Liver (tissue), 3 donors: ENCODE results near the gene STK24.

Experiments used
- FOXA1 ChIP-seq: IDR thresholded peaks from 2 replicates; pipeline ENCODE4 v1.6.1; 2016; ENCODE audit warnings: antibody characterized with exemption
- GABPA ChIP-seq, 2 donors: IDR thresholded peaks in 1 of 2; conservative IDR thresholded peaks in 1 of 2; 2 replicates each; pipeline ENCODE4 v1.6.1; 2016; ENCODE audit warnings: antibody characterized with exemption in 2 of 2, mild to moderate bottlenecking in 1 of 2, moderate library complexity in 1 of 2
- JUND ChIP-seq, 2 donors: IDR thresholded peaks; 2 replicates each; pipeline ENCODE4 v1.6.1; 2016; ENCODE audit warnings: antibody characterized with exemption in 2 of 2
- RAD21 ChIP-seq, 2 donors: IDR thresholded peaks; 2 replicates each; pipeline ENCODE4 v1.6.1; 2016; ENCODE audit warnings: antibody characterized with exemption in 2 of 2, mild to moderate bottlenecking in 2 of 2
- YY1 ChIP-seq: IDR thresholded peaks from 2 replicates; pipeline ENCODE4 v1.6.1; 2016; ENCODE audit warnings: antibody characterized with exemption, mild to moderate bottlenecking
- TF ChIP-seq, protein P1 (sequence below): fragments of 150-350 bp; IDR thresholded peaks from 2 replicates; pipeline ENCODE4 v1.5.1; 2017; ENCODE audit warnings: improper control_type of control experiment, low read depth, low read length; ENCODE audit not compliant: missing input control
- TF ChIP-seq, protein P2 (sequence below): IDR thresholded peaks from 2 replicates; pipeline ENCODE4 v1.6.1; 2016; ENCODE audit warnings: antibody characterized with exemption, mild to moderate bottlenecking
- donor health status: healthy.
- donor health status: healthy.

DNA sequence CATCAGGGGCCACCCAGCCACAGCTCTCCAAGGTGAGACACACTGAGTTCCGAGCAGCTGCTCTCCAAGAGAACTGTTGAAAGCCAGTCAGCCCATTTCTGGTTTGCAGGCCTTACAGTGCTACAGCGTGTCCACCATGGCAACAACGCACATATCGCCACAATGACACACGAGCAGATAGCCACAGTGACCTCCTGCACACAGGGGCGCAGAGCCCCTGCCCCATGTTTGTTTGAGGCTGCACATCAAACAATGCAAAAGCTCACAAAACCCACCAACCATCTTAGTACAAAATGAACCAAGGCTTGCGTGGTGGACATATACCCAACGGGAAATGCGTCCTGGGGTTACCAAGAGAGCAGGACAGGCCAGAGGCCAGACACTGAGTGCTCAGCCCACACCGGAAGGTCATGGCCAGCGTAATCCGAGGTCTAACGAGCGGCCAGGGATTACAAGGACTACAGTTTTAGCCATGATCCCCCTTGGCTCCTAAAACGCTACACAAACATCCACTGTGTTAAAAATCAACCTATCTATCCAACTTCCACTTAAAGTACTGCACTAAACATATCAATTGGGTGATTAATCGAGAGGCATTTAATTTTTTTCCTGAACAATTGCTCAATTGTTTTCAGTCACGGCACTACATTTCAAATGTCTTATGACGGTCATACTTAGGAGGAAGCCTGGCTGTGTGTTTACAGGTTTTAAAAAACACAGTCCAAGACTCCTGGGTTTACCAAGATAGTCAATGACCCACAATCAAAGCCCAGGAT lies 56.0 kb downstream of the STK24 start:
- TF ChIP-seq FOXA1 (no peak), RAD21 (IDR thresholded peaks at IDR 0.05) (no peak), JUND (IDR thresholded peaks at IDR 0.05) (no peak), GABPA (IDR thresholded peaks at IDR 0.05 in 1 of 2, conservative IDR thresholded peaks at IDR 0.05 in 1 of 2) (no peak), YY1 (no peak)
- TF ChIP-seq, protein P1, sequence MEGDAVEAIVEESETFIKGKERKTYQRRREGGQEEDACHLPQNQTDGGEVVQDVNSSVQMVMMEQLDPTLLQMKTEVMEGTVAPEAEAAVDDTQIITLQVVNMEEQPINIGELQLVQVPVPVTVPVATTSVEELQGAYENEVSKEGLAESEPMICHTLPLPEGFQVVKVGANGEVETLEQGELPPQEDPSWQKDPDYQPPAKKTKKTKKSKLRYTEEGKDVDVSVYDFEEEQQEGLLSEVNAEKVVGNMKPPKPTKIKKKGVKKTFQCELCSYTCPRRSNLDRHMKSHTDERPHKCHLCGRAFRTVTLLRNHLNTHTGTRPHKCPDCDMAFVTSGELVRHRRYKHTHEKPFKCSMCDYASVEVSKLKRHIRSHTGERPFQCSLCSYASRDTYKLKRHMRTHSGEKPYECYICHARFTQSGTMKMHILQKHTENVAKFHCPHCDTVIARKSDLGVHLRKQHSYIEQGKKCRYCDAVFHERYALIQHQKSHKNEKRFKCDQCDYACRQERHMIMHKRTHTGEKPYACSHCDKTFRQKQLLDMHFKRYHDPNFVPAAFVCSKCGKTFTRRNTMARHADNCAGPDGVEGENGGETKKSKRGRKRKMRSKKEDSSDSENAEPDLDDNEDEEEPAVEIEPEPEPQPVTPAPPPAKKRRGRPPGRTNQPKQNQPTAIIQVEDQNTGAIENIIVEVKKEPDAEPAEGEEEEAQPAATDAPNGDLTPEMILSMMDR = no peak
- TF ChIP-seq, protein P2, sequence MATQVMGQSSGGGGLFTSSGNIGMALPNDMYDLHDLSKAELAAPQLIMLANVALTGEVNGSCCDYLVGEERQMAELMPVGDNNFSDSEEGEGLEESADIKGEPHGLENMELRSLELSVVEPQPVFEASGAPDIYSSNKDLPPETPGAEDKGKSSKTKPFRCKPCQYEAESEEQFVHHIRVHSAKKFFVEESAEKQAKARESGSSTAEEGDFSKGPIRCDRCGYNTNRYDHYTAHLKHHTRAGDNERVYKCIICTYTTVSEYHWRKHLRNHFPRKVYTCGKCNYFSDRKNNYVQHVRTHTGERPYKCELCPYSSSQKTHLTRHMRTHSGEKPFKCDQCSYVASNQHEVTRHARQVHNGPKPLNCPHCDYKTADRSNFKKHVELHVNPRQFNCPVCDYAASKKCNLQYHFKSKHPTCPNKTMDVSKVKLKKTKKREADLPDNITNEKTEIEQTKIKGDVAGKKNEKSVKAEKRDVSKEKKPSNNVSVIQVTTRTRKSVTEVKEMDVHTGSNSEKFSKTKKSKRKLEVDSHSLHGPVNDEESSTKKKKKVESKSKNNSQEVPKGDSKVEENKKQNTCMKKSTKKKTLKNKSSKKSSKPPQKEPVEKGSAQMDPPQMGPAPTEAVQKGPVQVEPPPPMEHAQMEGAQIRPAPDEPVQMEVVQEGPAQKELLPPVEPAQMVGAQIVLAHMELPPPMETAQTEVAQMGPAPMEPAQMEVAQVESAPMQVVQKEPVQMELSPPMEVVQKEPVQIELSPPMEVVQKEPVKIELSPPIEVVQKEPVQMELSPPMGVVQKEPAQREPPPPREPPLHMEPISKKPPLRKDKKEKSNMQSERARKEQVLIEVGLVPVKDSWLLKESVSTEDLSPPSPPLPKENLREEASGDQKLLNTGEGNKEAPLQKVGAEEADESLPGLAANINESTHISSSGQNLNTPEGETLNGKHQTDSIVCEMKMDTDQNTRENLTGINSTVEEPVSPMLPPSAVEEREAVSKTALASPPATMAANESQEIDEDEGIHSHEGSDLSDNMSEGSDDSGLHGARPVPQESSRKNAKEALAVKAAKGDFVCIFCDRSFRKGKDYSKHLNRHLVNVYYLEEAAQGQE = no peak
